Mucosa of gallbladder (tissue), 1 donor: Measurements from ENCODE around the gene NFATC2. TPM values are rescaled to one million over a fixed set of nuclear protein-coding genes. Genes with fewer than 3 reads are reported as not detected.
"Not testable (repeated sequence)": the region's sequence is repeated elsewhere in the genome, so short reads cannot be mapped to it uniquely, and the experiment has no call there.

Source experiments
- DNase-seq: peaks from one replicate; pipeline ENCODE4 v3.0.0-alpha.2; 2020; ENCODE audit warnings: low spot score
- total RNA-seq: library from RNA; stranded (reverse); gene quantifications from one replicate; pipeline ENCODE4 v1.2.1, GENCODE V29; 2021
- donor health status: DM: no; HTN: no; CAD: no.

The NFATC2 gene
- total RNA-seq, 1 donor from 2014 or later, result 11.4 TPM

GRCh38 chr20:51495291-51495690 lies 47.2 kb downstream of the NFATC2 start:
- no peak for DNase-seq

DNA sequence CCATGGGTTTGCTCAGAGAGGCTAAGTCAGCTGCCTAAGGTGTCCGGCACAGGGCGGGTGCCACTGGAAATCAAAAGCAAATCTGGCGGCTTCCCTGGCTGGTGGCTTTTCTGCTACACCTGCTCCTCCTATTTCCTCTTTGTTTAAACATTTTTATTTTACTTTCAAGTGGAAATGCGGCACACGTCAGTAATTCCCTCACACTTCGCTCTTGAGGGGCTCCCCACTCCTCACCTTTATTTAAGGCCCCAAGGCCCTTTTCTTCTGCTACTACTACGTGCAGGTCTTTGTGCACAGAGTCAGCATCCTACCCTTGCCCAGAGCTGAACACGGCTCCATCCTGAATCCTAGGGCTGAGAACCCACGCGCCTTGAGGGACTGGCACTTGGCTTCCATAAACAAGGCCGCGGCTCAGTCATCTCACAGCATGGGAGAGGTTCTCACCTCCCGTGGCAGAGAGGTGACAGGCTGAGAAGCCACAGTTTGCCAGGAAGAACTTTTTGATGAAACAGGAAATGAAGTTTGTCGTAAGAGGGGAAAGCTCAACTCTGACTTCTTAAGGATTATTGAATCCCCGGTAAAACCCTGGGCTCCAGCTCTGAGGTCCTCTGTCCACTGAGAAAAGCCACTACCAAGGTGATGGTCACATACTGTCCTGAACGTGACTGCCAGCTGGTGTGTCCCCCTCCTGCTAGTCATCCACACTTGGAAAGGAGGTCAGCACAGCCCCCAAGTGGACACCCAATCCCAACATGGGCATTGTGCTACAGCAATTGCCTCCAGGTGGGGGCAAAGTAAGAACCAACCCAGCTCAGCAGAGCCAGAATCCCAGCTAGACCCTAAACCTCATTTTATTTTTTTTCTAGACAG lies 48.0 kb downstream of the NFATC2 start:
- DNase-seq, result no peak

DNA sequence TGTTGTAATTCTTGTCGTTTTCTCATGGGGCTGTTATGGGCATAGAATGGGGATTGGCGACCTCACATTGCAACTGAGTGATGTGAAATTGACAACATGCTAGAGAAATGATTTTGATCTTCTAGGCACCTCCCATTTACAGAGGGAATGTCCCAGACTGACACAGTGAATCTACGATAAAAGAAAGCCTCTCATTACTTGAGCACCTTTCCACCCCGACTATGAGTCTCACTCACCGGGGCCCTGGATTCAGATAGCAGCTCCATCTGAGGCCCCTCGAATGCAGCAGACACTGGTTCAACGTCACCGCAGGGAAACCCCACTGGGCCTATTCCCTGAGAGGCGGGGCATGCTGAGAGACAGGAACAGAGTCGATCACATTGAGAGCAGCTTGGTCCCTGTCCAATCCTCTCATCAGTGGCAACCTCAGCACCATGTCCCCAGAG lies 49.1 kb downstream of the NFATC2 start:
- DNase-seq, result no peak

GRCh38 chr20:51492167-51493092 lies 50.1 kb downstream of the NFATC2 start:
- peak; percentile 31 for DNase-seq

DNA sequence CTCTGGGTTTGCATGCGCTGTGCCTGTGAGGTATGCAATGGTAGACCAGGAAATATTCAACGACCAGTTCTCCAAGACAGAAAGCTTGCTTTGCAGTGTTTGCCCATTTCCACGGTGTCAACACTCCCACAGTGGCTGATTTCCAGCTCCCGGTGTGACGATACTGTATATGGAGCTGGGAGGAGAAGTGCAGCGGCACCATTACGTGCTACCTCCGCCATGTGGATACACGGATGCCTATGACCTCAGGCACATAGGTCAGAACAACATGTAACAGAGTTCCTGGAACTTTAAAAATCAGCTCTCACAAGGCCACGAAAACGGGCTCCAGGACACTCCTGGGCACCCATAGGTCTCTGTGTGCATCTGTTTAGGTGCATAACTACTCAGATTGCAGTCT lies 51.1 kb downstream of the NFATC2 start:
- no peak for DNase-seq

- no peak for DNase-seq
These were observed 51.9 kb downstream of the NFATC2 start for GRCh38 chr20:51490635-51491034.

DNA sequence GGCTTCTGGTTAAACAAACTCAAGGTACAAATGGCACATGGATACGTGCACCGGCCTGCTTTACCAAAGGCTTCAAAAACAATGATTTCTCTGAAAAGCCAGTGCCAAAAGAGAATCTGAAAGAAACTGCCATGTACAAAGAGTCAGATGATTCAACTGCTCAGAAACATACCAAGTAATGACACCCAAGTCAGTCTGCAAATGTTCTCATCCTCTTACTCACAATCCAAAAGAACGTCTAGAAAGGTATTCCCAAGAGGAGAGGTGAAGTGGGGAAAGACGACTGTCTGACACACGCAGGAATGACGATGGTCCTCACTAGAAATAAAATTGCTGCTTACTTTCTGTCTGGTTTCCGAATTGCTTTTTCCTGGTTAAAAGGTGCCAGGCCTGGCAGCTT lies 52.9 kb downstream of the NFATC2 start:
- DNase-seq, result no peak

DNA sequence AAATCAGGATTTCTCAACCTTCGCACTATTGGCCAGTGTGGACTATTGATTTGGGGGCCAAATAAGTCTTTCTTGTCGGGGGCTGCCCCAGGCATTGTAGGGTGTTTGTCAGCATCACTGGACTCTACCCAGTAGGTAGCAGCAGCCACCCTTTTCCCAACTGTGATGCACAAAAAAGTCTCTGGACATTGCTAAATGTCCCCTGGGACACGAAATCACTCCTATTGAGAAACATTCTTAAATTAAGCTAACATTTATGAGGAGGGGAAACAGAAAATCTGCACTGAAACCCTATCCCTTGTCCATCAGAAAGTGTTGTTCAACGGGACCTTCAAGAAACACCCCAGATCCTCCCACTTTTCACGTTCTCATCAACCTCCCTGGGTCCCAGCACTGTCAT lies 54.2 kb downstream of the NFATC2 start:
- no peak for DNase-seq

- no peak for DNase-seq
These were observed 54.8 kb downstream of the NFATC2 start for GRCh38 chr20:51487565-51488268.

DNA sequence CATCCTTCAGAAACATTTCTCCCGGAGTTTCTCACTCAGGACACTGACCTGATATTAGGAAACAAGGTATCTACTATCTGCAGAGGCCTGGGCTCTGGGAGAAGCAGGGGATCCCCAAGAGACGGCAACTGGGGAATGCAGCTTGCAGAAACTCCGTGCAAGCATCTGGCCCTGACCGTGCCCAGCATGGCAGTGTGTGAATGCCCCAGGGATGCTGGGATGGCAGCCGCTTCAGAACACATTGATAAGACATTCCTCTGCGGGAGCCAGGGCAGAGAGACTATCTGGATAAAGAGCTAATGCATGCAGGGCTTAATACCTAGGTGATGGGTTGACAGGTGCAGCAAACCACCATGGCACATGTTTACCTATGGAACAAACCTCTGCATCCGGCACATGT lies 55.4 kb downstream of the NFATC2 start:
- DNase-seq, result no peak

GRCh38 chr20:51486197-51487005 lies 56.1 kb downstream of the NFATC2 start:
- no peak for DNase-seq

DNA sequence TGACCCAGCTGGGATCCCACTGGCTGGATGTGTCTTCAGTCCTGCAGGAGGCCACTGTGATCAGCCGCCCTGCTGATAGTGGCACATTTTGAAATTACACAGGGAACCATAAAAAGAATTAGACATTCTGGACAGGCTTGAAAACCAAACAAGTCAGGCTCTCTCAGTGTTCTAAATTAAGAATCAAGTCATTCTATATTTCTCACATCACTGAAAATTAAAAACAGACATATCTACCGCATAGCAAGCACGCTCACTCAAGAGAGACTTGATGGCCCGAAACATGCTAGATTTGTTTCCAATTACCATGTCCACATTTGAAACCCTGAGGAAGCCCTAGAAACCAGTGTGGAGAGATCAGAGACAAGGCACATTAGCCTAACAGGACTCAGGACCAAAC lies 57.7 kb downstream of the NFATC2 start:
- DNase-seq, result no peak

GRCh38 chr20:51484141-51484815 lies 58.2 kb downstream of the NFATC2 start:
- no peak for DNase-seq

- DNase-seq, result no peak
These were observed 59.6 kb downstream of the NFATC2 start for GRCh38 chr20:51482836-51483473.

DNA sequence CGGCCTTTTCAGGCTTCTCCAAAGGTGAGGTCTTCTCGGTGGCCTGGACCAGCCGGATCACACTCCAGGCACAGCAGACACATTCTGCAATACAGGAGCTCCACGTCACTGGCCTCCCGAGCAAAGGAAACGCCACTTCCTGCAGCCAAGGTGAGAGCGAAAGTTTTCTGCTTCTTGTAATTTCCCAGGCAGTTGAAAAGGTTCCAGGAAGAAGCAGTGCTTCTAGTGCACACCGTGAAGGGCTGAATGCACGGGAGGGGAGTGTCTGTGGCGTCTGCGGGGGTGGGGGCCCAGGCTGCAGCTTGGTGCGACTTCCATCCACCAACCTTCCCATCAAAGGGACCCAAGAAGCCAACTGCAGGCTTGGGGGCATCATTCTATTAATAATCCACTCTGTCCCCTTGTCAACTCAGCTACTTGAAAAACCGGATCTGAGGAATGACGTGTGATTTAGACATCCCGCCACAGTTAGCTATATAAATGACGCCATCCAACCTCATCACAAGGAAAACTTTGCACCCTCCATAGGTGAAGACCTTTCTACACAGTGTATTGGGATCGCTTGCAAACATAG lies 61.1 kb downstream of the NFATC2 start:
- no peak for DNase-seq

DNA sequence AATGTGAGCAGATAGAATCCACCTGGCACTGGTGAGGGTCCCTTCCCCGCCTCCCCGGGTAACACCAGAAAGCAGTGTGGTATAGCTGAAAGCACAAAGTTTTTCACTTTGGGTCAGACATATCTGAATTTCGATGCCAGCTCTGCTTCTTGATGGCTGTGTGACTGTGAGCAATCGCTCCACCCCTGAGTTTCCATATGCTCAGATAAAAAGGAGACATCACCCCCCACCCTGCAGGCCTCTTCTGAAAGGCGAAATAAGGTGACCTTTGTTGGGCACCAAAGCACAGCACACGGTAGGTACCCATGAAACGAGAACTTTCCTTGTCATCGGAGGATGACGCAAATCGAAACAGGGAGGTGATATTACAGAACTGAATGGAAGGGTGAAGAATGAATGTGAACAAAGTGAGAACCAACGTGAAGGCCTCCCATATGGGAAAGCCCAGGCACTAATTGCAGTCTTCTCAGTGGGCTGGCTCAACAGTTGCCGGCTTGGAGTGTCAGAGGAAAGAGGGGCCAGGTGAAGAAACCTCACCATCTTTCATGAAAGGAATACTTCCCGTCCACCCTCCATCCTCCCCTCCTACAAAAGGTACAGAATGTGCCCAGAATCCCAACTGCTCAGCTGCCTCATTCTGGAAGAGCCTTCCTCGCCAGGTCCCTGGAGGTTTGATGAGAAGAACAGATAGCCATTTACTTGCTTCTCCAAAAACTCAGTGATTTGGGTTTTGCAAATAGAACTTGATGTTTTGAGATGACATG lies 61.8 kb downstream of the NFATC2 start:
- no peak for DNase-seq

DNA sequence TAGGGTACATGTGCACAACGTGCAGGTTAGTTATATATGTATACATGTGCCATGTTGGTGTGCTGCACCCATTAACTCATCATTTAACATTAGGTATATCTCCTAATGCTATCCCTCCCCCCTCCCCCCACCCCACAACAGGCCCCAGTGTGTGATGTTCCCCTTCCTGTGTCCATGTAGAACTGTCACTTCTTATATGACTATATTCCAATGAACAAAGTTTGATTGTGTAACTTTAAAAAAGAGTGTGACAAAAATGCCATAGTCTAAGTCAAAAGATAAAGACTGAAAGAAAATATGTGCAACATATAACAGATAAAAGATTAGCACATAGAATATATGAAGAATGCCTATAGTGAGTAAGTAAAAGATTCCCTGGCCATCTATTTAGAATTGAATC lies 66.4 kb downstream of the NFATC2 start:
- DNase-seq, result not testable (repeated sequence)

GRCh38 chr20:51473771-51474170 lies 68.7 kb downstream of the NFATC2 start:
- no peak for DNase-seq

DNA sequence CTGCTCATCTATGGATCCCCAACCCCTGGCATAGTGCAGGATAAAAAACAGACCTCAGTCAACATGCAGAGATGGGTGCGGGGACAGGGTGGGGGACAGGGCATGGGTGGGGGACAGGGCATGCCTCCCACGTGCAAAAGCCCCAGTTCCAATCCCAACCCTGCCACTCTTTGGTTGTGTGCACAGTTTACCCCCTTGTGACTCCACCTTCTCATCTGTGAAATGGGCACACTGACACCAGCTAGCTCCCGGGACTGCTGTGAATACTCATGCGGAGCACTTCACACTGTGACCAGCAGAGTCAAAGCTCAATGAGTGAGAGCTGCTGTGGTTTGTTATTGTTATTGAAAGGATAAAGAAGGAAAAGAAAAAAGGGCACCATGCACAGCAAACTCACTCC lies 69.3 kb downstream of the NFATC2 start:
- DNase-seq, result no peak
